ENCODE measurements around the gene PEAR1. TPM values are rescaled to one million over a fixed set of nuclear protein-coding genes. Genes with fewer than 3 reads are reported as not detected.

The PEAR1 gene
- total and polyA plus RNA-seq, 2 of the 4 experiments (the other 2 are of a cell fraction) = 2.0 to 44.4 TPM

GRCh38 chr1:156964441-156964840 lies 70.9 kb downstream of the PEAR1 start:
- Histone ChIP-seq H3K9ac (ENCODE audit: low read depth, low read length) (no peak overlapping the region), H2AFZ (replicated peaks; ENCODE audit: low read length, poor library complexity) (no peak overlapping the region), H3K4me3 (ENCODE audit: insufficient read depth, low read depth, low read length) (no peak overlapping the region), H3K36me3 (ENCODE audit: control insufficient read depth, insufficient read depth, low read length) (peaks cover 44% of the 10 kb centered on the region), H4K20me1 (ENCODE audit: insufficient read depth, low read length) (no peaks in the 10 kb centered on the region), H2AK9ac (replicated peaks; ENCODE audit: low read depth, low read length, poor library complexity) (no peak overlapping the region), H3K79me1 (ENCODE audit: low read depth in 1 of 2, low read length in 2 of 2) (no peaks in the 10 kb centered on the region; a peak in 1 of 4 replicates), H3K14ac (replicated peaks; ENCODE audit: low read depth, low read length) (no peak overlapping the region), H2BK15ac (ENCODE audit: low read depth, low read length) (no peak overlapping the region), H2BK5ac (ENCODE audit: low read depth, low read length, poor library complexity, severe bottlenecking) (no peak overlapping the region), H2AK5ac (ENCODE audit: low read depth, low read length) (no peak overlapping the region), H4K8ac (ENCODE audit: low read depth in 2 of 2, low read length in 2 of 2) (no peak overlapping the region), H3K4ac (ENCODE audit: low read depth, low read length) (no peak overlapping the region), H3K4me1 (ENCODE audit: control insufficient read depth, insufficient read depth, low read length) (peaks cover 2% of the 10 kb centered on the region; the same call in 1 of the 2 replicates), H3K56ac (ENCODE audit: extremely low read depth, insufficient read depth, low read length) (no peak overlapping the region), H3K27ac (ENCODE audit: insufficient read depth, low read length) (no peak overlapping the region), H3K18ac (ENCODE audit: low read depth, low read length) (no peak overlapping the region), H3K4me2 (ENCODE audit: low read depth, low read length) (no peak overlapping the region), H2BK20ac (ENCODE audit: low read depth, low read length) (no peak overlapping the region), H3K23ac (ENCODE audit: low read depth, low read length) (no peak overlapping the region), H3K27me3 (ENCODE audit: control insufficient read depth, insufficient read depth, low read length) (no peaks in the 10 kb centered on the region), H4K91ac (ENCODE audit: insufficient read depth, low read depth, low read length) (no peak overlapping the region), H3K9me3 (ENCODE audit: control insufficient read depth, insufficient read depth, low read length) (no peaks in the 10 kb centered on the region), H3K9me1 (ENCODE audit: insufficient read depth, low read length) (peaks cover 5% of the 10 kb centered on the region; the same call in 1 of the 2 replicates), H4K5ac (ENCODE audit: low read depth, low read length) (no peak overlapping the region), H2BK120ac (ENCODE audit: low read depth, low read length) (no peak overlapping the region)
- dilution Hi-C loops (cut with HindIII; ENCODE audit: low sequenced_read_pairs, unreplicated experiment) (no loop called here), in situ Hi-C loops (cut with MboI; ENCODE audit: low sequenced_read_pairs) (no loop called here), intact Hi-C loops (cut with micrococcal nuclease) (no loop called here)
- DNase-seq = peak; percentile 38
- no TSS peak for BruUV-seq (replicated peaks)
- WGBS, 2 experiments (ENCODE audit: extremely low coverage in 2 of 2, insufficient read length in 1 of 2) = no CpG with 5 or more reads among the region's 2 CpGs
- TF ChIP-seq CHD1 (IDR thresholded peaks at IDR 0.05; ENCODE audit: low read depth, low read length) = no peak
- no peak for TF ChIP-seq POLR2A (IDR thresholded peaks at IDR 0.05; ENCODE audit: low read depth, low read length)
- TF ChIP-seq MXI1 (IDR thresholded peaks at IDR 0.05; ENCODE audit: borderline replicate concordance, low read depth, low read length) = no peak
- TF ChIP-seq RCOR1 (IDR thresholded peaks at IDR 0.05; ENCODE audit: insufficient replicate concordance, low read length) = no peak
- no peak for TF ChIP-seq MAZ (IDR thresholded peaks at IDR 0.05; ENCODE audit: borderline replicate concordance, low read depth, low read length)
- no peak for TF ChIP-seq SMC3 (IDR thresholded peaks at IDR 0.05; ENCODE audit: low read depth, low read length)
- TF ChIP-seq CTCF (conservative IDR thresholded peaks at IDR 0.05; ENCODE audit: low read depth, low read length) = no peak
- TF ChIP-seq NFE2L2 (IDR thresholded peaks at IDR 0.05; ENCODE audit: low read depth, low read length) = no peak
- no peak for TF ChIP-seq RAD21 (IDR thresholded peaks at IDR 0.05; ENCODE audit: low read length)
- TF ChIP-seq CEBPB (IDR thresholded peaks at IDR 0.05; ENCODE audit: low read depth, low read length) = no peak
- TF ChIP-seq ELK1 (IDR thresholded peaks at IDR 0.05; ENCODE audit: borderline replicate concordance, low read depth, low read length) = no peak
- TF ChIP-seq BHLHE40 (IDR thresholded peaks at IDR 0.05; ENCODE audit: low read depth, low read length) = no peak
- no peak for TF ChIP-seq FOS (IDR thresholded peaks at IDR 0.05; ENCODE audit: low read depth, low read length)
- no peak for TF ChIP-seq USF2 (IDR thresholded peaks at IDR 0.05; ENCODE audit: low read depth, low read length)
- no peak for TF ChIP-seq RFX5 (IDR thresholded peaks at IDR 0.05; ENCODE audit: low read depth, low read length)
- peak; percentile 35 for ATAC-seq (ENCODE audit: low read depth)
- ChIA-PET CTCF (interaction anchor here (0.7 kb wide), 1 partner anchor 37 kb away, joined by 3 read pairs; no protein-coding TSS in a partner anchor), POLR2A (ENCODE audit: unreplicated experiment) (no interaction called here)

All from IMR-90 (cell line).